NCI-H146 treated with DMSO at 0.1 percent for 48 hours (cell line): ENCODE data around the gene AOPEP.

Experiments
- DNase-seq: peaks from one replicate; lab custom pipeline; 2025; ENCODE audit not compliant: unreplicated experiment; lab: John Stamatoyannopoulos, UW

Gene AOPEP

GRCh38 chr9:94983552-94983951, 257.1 kb downstream of the AOPEP start:
- DNase-seq: no peak

GRCh38 chr9:94984891-94985476, 258.5 kb downstream of the AOPEP start:
- no peak for DNase-seq

- no peak for DNase-seq
Observed at GRCh38 chr9:94985649-94986048, 259.1 kb downstream of the AOPEP start.

- no peak for DNase-seq
Observed at GRCh38 chr9:94987731-94988130, 261.2 kb downstream of the AOPEP start.

- peak; percentile 5 for DNase-seq
Observed at GRCh38 chr9:94990897-94991561, 264.5 kb downstream of the AOPEP start.

GRCh38 chr9:94991961-94992907, 265.7 kb downstream of the AOPEP start:
- no peak for DNase-seq

GRCh38 chr9:94993160-94993820, 266.8 kb downstream of the AOPEP start:
- DNase-seq: no peak

- no peak for DNase-seq
Observed at GRCh38 chr9:94993821-94994165, 267.3 kb downstream of the AOPEP start.

GRCh38 chr9:94995048-94995693, 268.7 kb downstream of the AOPEP start:
- no peak for DNase-seq

GRCh38 chr9:94996641-94997040, 270.1 kb downstream of the AOPEP start:
- no peak for DNase-seq

GRCh38 chr9:94997727-94998126, 271.2 kb downstream of the AOPEP start:
- DNase-seq: no peak

- DNase-seq: no peak
Observed at GRCh38 chr9:94999832-95000231, 273.3 kb downstream of the AOPEP start.

- no peak for DNase-seq
Observed at GRCh38 chr9:95000821-95001220, 274.3 kb downstream of the AOPEP start.

GRCh38 chr9:95001720-95002119, 275.2 kb downstream of the AOPEP start:
- no peak for DNase-seq

GRCh38 chr9:95003689-95004410, 277.4 kb downstream of the AOPEP start:
- peak; percentile 16 for DNase-seq

- DNase-seq: no peak
Observed at GRCh38 chr9:95004411-95005277, 278.1 kb downstream of the AOPEP start.

GRCh38 chr9:95005278-95006143, 279.0 kb downstream of the AOPEP start:
- no peak for DNase-seq

GRCh38 chr9:95007226-95007869, 280.8 kb downstream of the AOPEP start:
- DNase-seq: no peak
